Panc1 (cell line): ENCODE results near the gene PCSK7. TPM values are rescaled to one million over a fixed set of nuclear protein-coding genes. Genes with fewer than 3 reads are reported as not detected.

ENCODE experiments used
- ATAC-seq: fragments of 200-7000 bp; cut with Tn5 transposase; 2 replicates; pipeline ENCODE4 v1.9.1; 2020; ENCODE audit warnings: mild to moderate bottlenecking, moderate library complexity
- BruUV-seq: library from RNA; stranded (reverse); fragments of 400-500 nt; replicated peaks from 2 replicates; lab custom pipeline; 2021; lab: Mats Ljungman, UMichigan
- CTCF ChIA-PET: fragments of 300-600 bp; sonication (Branson Sonifier 250); formaldehyde crosslinking; loops from one replicate; lab custom pipeline; 2022; ENCODE audit warnings: antibody characterized with exemption; lab: Charles Lee
- POLR2A ChIA-PET: fragments of 300-600 bp; sonication (Branson Sonifier 250); formaldehyde crosslinking; loops from one replicate; lab custom pipeline; 2022; ENCODE audit warnings: antibody characterized with exemption; lab: Charles Lee
- DNase-seq: peaks from one replicate; pipeline ENCODE4 v3.0.0-alpha.2; 2010; ENCODE audit warnings: low read depth, low spot score
- H3K27ac ChIP-seq: 2 replicates; pipeline ENCODE4 v1.5.1; 2011; ENCODE audit warnings: mild to moderate bottlenecking, low read length, inconsistent platforms
- H3K27me3 ChIP-seq: fragments of 200-500 bp; sonication (Bioruptor generic); 2 replicates; pipeline ENCODE4 v1.6.0; 2014; ENCODE audit warnings: low read length, inconsistent platforms; ENCODE audit not compliant: control insufficient read depth, insufficient read depth
- H3K36me3 ChIP-seq: fragments of 200-500 bp; sonication (Bioruptor generic); 2 replicates; pipeline ENCODE4 v1.5.1; 2014; ENCODE audit warnings: inconsistent platforms, mild to moderate bottlenecking, low read length, moderate library complexity; ENCODE audit not compliant: control insufficient read depth, insufficient read depth
- H3K4me1 ChIP-seq: 2 replicates; pipeline ENCODE4 v1.5.1; 2011; ENCODE audit warnings: inconsistent platforms, mild to moderate bottlenecking, low read length, moderate library complexity; ENCODE audit not compliant: control insufficient read depth, insufficient read depth
- H3K4me3 ChIP-seq, 2 experiments: 2 replicates each; pipeline ENCODE4 v1.5.1; 2011 to 2012; ENCODE audit warnings: low read depth in 2 of 2, low read length in 2 of 2, mild to moderate bottlenecking in 2 of 2, inconsistent platforms in 1 of 2, moderate library complexity in 1 of 2
- H3K9me3 ChIP-seq: fragments of 200-500 bp; sonication (Bioruptor generic); 2 replicates; pipeline ENCODE4 v1.5.1; 2014; ENCODE audit warnings: low read depth, mild to moderate bottlenecking, inconsistent platforms, low read length, moderate library complexity; ENCODE audit not compliant: control insufficient read depth, insufficient read depth
- POLR2AphosphoS5 ChIP-seq: IDR thresholded peaks from 2 replicates; pipeline ENCODE4 v1.6.1; 2012; ENCODE audit warnings: mild to moderate bottlenecking, low read depth, low read length, moderate library complexity
- SIN3A ChIP-seq: IDR thresholded peaks from 2 replicates; pipeline ENCODE4 v1.6.1; 2012; ENCODE audit warnings: low read depth, mild to moderate bottlenecking, low read length, moderate library complexity, borderline replicate concordance; ENCODE audit not compliant: insufficient read depth
- TCF7L2 ChIP-seq: IDR thresholded peaks from 2 replicates; pipeline ENCODE4 v1.6.1; 2011; ENCODE audit warnings: mild to moderate bottlenecking, low read depth, low read length, inconsistent platforms
- in situ Hi-C: cut with HindIII; loops from 2 replicates; pipeline ENCODE4 v1.10.0; 2016; ENCODE audit warnings: low sequenced_read_pairs, low pct_unique_long_range_greater_than_20kb
- intact Hi-C: fragments of 100-400 bp; cut with micrococcal nuclease; formaldehyde crosslinking; loops from one replicate; pipeline ENCODE4 v1.10.0; 2022; ENCODE audit not compliant: unreplicated experiment
- total RNA-seq: library from RNA; stranded (reverse); gene quantifications from one replicate; pipeline ENCODE4 v1.2.1, GENCODE V29; 2021; ENCODE audit not compliant: unreplicated experiment
- TF ChIP-seq, protein P1 (sequence below), 2 experiments: IDR thresholded peaks; 2 replicates each; pipeline ENCODE4 v1.6.1; 2011 to 2012; ENCODE audit warnings: low read depth in 2 of 2, control low read depth in 1 of 2, low read length in 1 of 2, mild to moderate bottlenecking in 1 of 2, moderate library complexity in 1 of 2; ENCODE audit not compliant: insufficient read depth in 1 of 2
- TF ChIP-seq, protein P2 (sequence below): fragments of 450-650 bp; IDR thresholded peaks from 2 replicates; pipeline ENCODE4 v1.5.1; 2017; ENCODE audit warnings: mild to moderate bottlenecking

The PCSK7 gene
- total RNA-seq, 1 experiment from 2014 or later, result 60.6 TPM

DNA sequence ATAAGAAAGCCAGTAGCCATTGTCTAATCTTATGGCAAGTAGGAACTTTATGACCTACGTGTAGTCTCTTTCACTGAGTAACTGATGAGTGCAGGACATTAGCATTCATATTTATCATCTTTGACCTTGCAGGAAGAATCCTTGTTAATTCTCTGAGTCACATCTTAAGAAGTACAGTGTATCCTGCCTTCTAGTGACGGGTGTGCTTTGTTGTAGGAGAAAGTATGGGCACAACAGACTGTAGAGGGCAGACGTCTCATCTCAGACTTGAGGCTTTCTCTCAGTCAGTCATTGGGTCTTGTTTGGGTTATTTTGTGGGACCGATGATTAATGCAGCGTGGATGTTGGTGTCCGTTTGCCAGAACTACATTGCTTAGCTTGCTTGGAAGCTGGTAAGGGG lies 7.4 kb upstream of the PCSK7 start:
- Histone ChIP-seq H3K27ac (no peak overlapping the region), H3K36me3 (peaks cover 10% of the 10 kb centered on the region), H3K27me3 (no peaks in the 10 kb centered on the region), H3K4me3 (no peak overlapping the region), H3K9me3 (no peaks in the 10 kb centered on the region), H3K4me1 (peaks cover under 1% of the 10 kb centered on the region)
- intact Hi-C loops (loop anchor here (5.0 kb wide), 1 partner anchor 78 kb away; the partner anchor contains the start of gene BACE1), in situ Hi-C loops (no loop called here)
- no TSS peak for BruUV-seq
- POLR2A ChIA-PET, result no interaction called here
- ATAC-seq (peak; percentile 83), DNase-seq (no peak)
- no peak for TF ChIP-seq POLR2AphosphoS5
- no peak for TF ChIP-seq SIN3A
- TF ChIP-seq, protein P1, sequence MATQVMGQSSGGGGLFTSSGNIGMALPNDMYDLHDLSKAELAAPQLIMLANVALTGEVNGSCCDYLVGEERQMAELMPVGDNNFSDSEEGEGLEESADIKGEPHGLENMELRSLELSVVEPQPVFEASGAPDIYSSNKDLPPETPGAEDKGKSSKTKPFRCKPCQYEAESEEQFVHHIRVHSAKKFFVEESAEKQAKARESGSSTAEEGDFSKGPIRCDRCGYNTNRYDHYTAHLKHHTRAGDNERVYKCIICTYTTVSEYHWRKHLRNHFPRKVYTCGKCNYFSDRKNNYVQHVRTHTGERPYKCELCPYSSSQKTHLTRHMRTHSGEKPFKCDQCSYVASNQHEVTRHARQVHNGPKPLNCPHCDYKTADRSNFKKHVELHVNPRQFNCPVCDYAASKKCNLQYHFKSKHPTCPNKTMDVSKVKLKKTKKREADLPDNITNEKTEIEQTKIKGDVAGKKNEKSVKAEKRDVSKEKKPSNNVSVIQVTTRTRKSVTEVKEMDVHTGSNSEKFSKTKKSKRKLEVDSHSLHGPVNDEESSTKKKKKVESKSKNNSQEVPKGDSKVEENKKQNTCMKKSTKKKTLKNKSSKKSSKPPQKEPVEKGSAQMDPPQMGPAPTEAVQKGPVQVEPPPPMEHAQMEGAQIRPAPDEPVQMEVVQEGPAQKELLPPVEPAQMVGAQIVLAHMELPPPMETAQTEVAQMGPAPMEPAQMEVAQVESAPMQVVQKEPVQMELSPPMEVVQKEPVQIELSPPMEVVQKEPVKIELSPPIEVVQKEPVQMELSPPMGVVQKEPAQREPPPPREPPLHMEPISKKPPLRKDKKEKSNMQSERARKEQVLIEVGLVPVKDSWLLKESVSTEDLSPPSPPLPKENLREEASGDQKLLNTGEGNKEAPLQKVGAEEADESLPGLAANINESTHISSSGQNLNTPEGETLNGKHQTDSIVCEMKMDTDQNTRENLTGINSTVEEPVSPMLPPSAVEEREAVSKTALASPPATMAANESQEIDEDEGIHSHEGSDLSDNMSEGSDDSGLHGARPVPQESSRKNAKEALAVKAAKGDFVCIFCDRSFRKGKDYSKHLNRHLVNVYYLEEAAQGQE (IDR thresholded peaks at IDR 0.05; ENCODE audit: insufficient read depth in 1 of 2, low read depth in 2 of 2, low read length in 1 of 2), result no peak
- TF ChIP-seq TCF7L2, result no peak
- TF ChIP-seq, protein P2, sequence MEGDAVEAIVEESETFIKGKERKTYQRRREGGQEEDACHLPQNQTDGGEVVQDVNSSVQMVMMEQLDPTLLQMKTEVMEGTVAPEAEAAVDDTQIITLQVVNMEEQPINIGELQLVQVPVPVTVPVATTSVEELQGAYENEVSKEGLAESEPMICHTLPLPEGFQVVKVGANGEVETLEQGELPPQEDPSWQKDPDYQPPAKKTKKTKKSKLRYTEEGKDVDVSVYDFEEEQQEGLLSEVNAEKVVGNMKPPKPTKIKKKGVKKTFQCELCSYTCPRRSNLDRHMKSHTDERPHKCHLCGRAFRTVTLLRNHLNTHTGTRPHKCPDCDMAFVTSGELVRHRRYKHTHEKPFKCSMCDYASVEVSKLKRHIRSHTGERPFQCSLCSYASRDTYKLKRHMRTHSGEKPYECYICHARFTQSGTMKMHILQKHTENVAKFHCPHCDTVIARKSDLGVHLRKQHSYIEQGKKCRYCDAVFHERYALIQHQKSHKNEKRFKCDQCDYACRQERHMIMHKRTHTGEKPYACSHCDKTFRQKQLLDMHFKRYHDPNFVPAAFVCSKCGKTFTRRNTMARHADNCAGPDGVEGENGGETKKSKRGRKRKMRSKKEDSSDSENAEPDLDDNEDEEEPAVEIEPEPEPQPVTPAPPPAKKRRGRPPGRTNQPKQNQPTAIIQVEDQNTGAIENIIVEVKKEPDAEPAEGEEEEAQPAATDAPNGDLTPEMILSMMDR, result no peak
- CTCF ChIA-PET, result no interaction called here

DNA sequence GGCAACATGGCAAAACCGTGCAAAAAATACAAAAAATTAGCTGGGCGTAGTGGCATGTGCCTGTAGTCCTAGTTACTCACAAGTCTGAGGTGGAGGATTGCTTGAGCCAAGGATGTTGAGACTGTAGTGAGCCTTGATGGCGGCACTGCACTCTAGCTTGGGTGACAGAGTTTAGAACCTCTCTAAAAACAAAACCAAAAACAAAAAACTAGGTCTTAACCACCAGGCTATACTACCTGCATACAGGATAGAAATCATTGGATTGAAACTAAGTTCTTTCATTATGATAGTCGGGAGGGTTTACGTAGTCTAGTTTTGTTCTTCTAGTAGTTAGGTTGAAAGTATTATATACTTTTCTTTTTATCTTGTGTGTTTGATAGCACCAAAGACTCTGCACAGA lies 6.3 kb upstream of the PCSK7 start:
- intact Hi-C loops (loop anchor here (5.0 kb wide), 1 partner anchor 79 kb away; the partner anchor contains the start of gene BACE1), in situ Hi-C loops (no loop called here)
- Histone ChIP-seq H3K27ac (no peak overlapping the region), H3K4me1 (peaks cover 12% of the 10 kb centered on the region), H3K36me3 (peaks cover 10% of the 10 kb centered on the region), H3K27me3 (no peaks in the 10 kb centered on the region), H3K4me3 (no peak overlapping the region), H3K9me3 (no peaks in the 10 kb centered on the region)
- no peak for DNase-seq
- no TSS peak for BruUV-seq
- ChIA-PET POLR2A (interaction anchor here (0.6 kb wide), 1 partner anchor 587 kb away, joined by 12 read pairs; no protein-coding TSS in a partner anchor), CTCF (no interaction called here)
- no peak for TF ChIP-seq TCF7L2
- TF ChIP-seq SIN3A, result no peak
- no peak for ATAC-seq

DNA sequence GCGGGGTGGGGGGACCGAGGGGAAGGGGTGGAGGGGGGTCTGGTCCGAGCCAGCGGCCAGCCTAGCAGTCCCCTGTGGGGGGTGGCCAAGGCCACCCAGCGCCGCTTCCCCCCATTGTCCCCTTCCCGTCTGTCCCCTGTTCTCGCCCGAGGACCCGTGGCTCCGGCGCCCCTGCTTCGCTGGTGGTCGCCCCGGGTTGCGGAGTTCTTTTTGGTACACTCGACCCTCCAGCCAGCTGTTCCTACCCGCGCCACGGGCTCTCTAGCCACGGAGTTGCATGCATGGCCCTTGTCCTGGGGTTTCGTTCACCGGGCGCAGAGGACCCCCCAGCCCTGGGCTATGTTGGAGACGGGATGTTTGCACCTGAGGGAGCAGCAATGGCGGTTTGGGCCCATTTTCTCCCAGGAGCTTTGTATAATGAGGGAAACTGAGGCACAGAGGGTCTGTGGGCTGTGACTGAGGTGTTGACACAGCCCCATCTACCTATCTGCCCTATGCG lies 1.1 kb upstream of the PCSK7 start:
- peak overlapping the region; percentile 73 to 85 for H3K4me3 ChIP-seq
- no peak for DNase-seq
- TF ChIP-seq POLR2AphosphoS5, result no peak
- TF ChIP-seq, protein P1 (IDR thresholded peaks at IDR 0.05; ENCODE audit: insufficient read depth in 1 of 2, low read depth in 2 of 2, low read length in 1 of 2), result no peak
- TF ChIP-seq SIN3A, result no peak
- no peak for TF ChIP-seq TCF7L2
- TF ChIP-seq, protein P2, result no peak
- peaks cover 25% of the 10 kb centered on the region for H3K4me1 ChIP-seq
- intact Hi-C loops (no loop called here), in situ Hi-C loops (no loop called here)
- H3K27me3 ChIP-seq, result no peaks in the 10 kb centered on the region
- no TSS peak for BruUV-seq
- POLR2A ChIA-PET, result no interaction called here
- H3K27ac ChIP-seq, result peak overlapping the region; percentile 91
- ATAC-seq, result peak; percentile 19
- H3K9me3 ChIP-seq, result no peaks in the 10 kb centered on the region
- H3K36me3 ChIP-seq, result peaks cover 3% of the 10 kb centered on the region
- CTCF ChIA-PET, result interaction anchor here (0.9 kb wide), 1 partner anchor 95 kb away, joined by 3 read pairs; the partner anchor contains the start of gene CEP164
